ENCODE results near the gene ANKRD26.

The ANKRD26 gene

GRCh38 chr10:26959841-26960240, 140.5 kb downstream of the ANKRD26 start:
- Histone ChIP-seq H3K4me3 (ENCODE audit: low read depth, low read length) (no peak overlapping the region), H3K4me1 (ENCODE audit: control insufficient read depth, insufficient read depth, low read length) (no peaks in the 10 kb centered on the region), H3K9ac (ENCODE audit: low read depth, low read length) (no peak overlapping the region), H3K9me3 (ENCODE audit: control insufficient read depth, insufficient read depth, low read length) (no peaks in the 10 kb centered on the region), H3K36me3 (ENCODE audit: control insufficient read depth, insufficient read depth, low read length) (no peaks in the 10 kb centered on the region), H3K27me3 (ENCODE audit: control insufficient read depth, insufficient read depth, low read length) (no peaks in the 10 kb centered on the region)

Data from iPS-15b (cell line).